Neural cell (in vitro differentiated cells): ENCODE data around the gene S100A5. TPM values are rescaled to one million over a fixed set of nuclear protein-coding genes. Genes with fewer than 3 reads are reported as not detected.

Experiments used
- H2AFZ ChIP-seq: fragments of 200-600, 300-800 bp; sonication (generic), shearing (Covaris generic); 2 replicates; pipeline ENCODE4 v1.6.0; 2014; ENCODE audit warnings: low read depth, mild to moderate bottlenecking, antibody characterized with exemption, low read length, moderate library complexity
- H3F3A ChIP-seq: fragments of 200-600 bp; shearing (Covaris generic); 2 replicates; pipeline ENCODE4 v1.6.1; 2016; ENCODE audit warnings: mild to moderate bottlenecking, moderate library complexity, mixed read lengths, antibody characterized with exemption, low read length; ENCODE audit not compliant: insufficient read depth, poor library complexity, severe bottlenecking
- H3K27ac ChIP-seq: fragments of 200-600, 300-800 bp; sonication (generic), shearing (Covaris generic); 2 replicates; pipeline ENCODE4 v1.5.1; 2014; ENCODE audit warnings: mild to moderate bottlenecking, low read length, moderate library complexity
- H3K27me3 ChIP-seq: fragments of 300-800, 200-600 bp; sonication (generic), shearing (Covaris generic); 2 replicates; pipeline ENCODE4 v1.6.0; 2014; ENCODE audit warnings: mild to moderate bottlenecking, low read depth, low read length, moderate library complexity; ENCODE audit not compliant: insufficient read depth
- H3K36me3 ChIP-seq: fragments of 300-800, 200-600 bp; sonication (generic), shearing (Covaris generic); 2 replicates; pipeline ENCODE4 v1.5.1; 2014; ENCODE audit warnings: mild to moderate bottlenecking, antibody characterized with exemption, low read length, moderate library complexity; ENCODE audit not compliant: insufficient read depth
- H3K4me2 ChIP-seq: fragments of 300-800, 200-600 bp; sonication (generic), shearing (Covaris generic); 2 replicates; pipeline ENCODE4 v1.6.0; 2014; ENCODE audit warnings: mild to moderate bottlenecking, low read length
- H3K4me3 ChIP-seq: fragments of 300-800, 200-600 bp; sonication (generic), shearing (Covaris generic); 2 replicates; pipeline ENCODE4 v1.5.1; 2014; ENCODE audit warnings: mild to moderate bottlenecking, low read length, moderate library complexity
- H3K79me2 ChIP-seq: fragments of 200-600 bp; shearing (Covaris generic); replicated peaks from 2 replicates; pipeline ENCODE4 v1.6.0; 2014; ENCODE audit warnings: mild to moderate bottlenecking, low read length, moderate library complexity; ENCODE audit not compliant: insufficient read depth
- H3K9ac ChIP-seq: fragments of 300-800, 200-600 bp; sonication (generic), shearing (Covaris generic); 2 replicates; pipeline ENCODE4 v1.6.1; 2016; ENCODE audit warnings: mild to moderate bottlenecking, low read length, mixed read lengths
- H3K9me2 ChIP-seq: fragments of 200-600 bp; shearing (Covaris generic); 2 replicates; pipeline ENCODE4 v1.6.1; 2016; ENCODE audit warnings: mild to moderate bottlenecking, low read length, mixed read lengths; ENCODE audit not compliant: insufficient read depth
- H3K9me3 ChIP-seq: fragments of 200-600, 300-800 bp; sonication (generic), shearing (Covaris generic); 2 replicates; pipeline ENCODE4 v1.6.1; 2016; ENCODE audit warnings: mild to moderate bottlenecking, mixed run types, low read length, moderate library complexity, mixed read lengths
- H4K20me1 ChIP-seq: fragments of 200-600 bp; shearing (Covaris generic); 2 replicates; pipeline ENCODE4 v1.6.1; 2016; ENCODE audit warnings: mild to moderate bottlenecking, mixed run types; ENCODE audit not compliant: insufficient read depth
- CTCF ChIP-seq: fragments of 450-650 bp; IDR thresholded peaks from 2 replicates; pipeline ENCODE4 v1.5.1; 2014; ENCODE audit warnings: antibody characterized with exemption, mild to moderate bottlenecking, moderate library complexity; ENCODE audit not compliant: poor library complexity, severe bottlenecking
- EP300 ChIP-seq: fragments of 450-650 bp; conservative IDR thresholded peaks from 2 replicates; pipeline ENCODE4 v1.6.1; 2014; ENCODE audit warnings: antibody characterized with exemption, mild to moderate bottlenecking, moderate library complexity; ENCODE audit not compliant: poor library complexity, severe bottlenecking
- EZH2 ChIP-seq: fragments of 200-600, 300-800 bp; shearing (Covaris generic), sonication (generic); IDR thresholded peaks from 2 replicates; pipeline ENCODE4 v1.6.1; 2014; ENCODE audit warnings: antibody characterized with exemption, low read length, borderline replicate concordance, mild to moderate bottlenecking; ENCODE audit not compliant: insufficient read depth, poor library complexity, severe bottlenecking
- MXI1 ChIP-seq: fragments of 450-650 bp; conservative IDR thresholded peaks from 2 replicates; pipeline ENCODE4 v1.6.1; 2014; ENCODE audit warnings: antibody characterized with exemption, mild to moderate bottlenecking; ENCODE audit not compliant: poor library complexity, severe bottlenecking
- POLR2AphosphoS5 ChIP-seq: IDR thresholded peaks from 2 replicates; pipeline ENCODE4 v1.6.1; 2012
- RAD21 ChIP-seq: fragments of 450-650 bp; conservative IDR thresholded peaks from 2 replicates; pipeline ENCODE4 v1.6.1; 2014; ENCODE audit warnings: antibody characterized with exemption, mild to moderate bottlenecking, moderate library complexity
- REST ChIP-seq: IDR thresholded peaks from 2 replicates; pipeline ENCODE4 v1.6.1; 2012; ENCODE audit warnings: borderline replicate concordance
- SMC3 ChIP-seq: fragments of 450-650 bp; conservative IDR thresholded peaks from 2 replicates; pipeline ENCODE4 v1.6.1; 2014; ENCODE audit warnings: antibody characterized with exemption, mild to moderate bottlenecking, moderate library complexity; ENCODE audit not compliant: poor library complexity
- TAF1 ChIP-seq: IDR thresholded peaks from 2 replicates; pipeline ENCODE4 v1.6.1; 2012; ENCODE audit warnings: low read depth
- polyA plus RNA-seq: library from polyadenylated mRNA; depleted of rRNA; stranded (reverse); fragments of >200 nt; gene quantifications from 2 replicates; pipeline ENCODE4 v1.2.3, GENCODE V29; 2014

Gene S100A5
- polyA plus RNA-seq, 1 donor from 2014 or later = not detected

GRCh38 chr1:153538315-153538821, 2.4 kb downstream of the S100A5 start:
- Histone ChIP-seq H3K4me3 (no peak overlapping the region), H3K79me2 (no peaks in the 10 kb centered on the region), H2AFZ (no peak overlapping the region), H3K9ac (no peak overlapping the region), H3K9me3 (no peaks in the 10 kb centered on the region), H4K20me1 (no peaks in the 10 kb centered on the region), H3K4me2 (no peak overlapping the region), H3K9me2 (no peaks in the 10 kb centered on the region), H3F3A (no peaks in the 10 kb centered on the region), H3K27me3 (peaks cover 5% of the 10 kb centered on the region), H3K36me3 (no peaks in the 10 kb centered on the region), H3K27ac (no peak overlapping the region)
- TF ChIP-seq TAF1 (no peak), CTCF (no peak), POLR2AphosphoS5 (no peak), EZH2 (no peak), SMC3 (no peak), REST (no peak), EP300 (no peak), MXI1 (no peak), RAD21 (no peak)

- H3K4me2 ChIP-seq = no peak overlapping the region
- H2AFZ ChIP-seq = no peak overlapping the region
- H3K27ac ChIP-seq = no peak overlapping the region
- H3K4me3 ChIP-seq = no peak overlapping the region
- H3K79me2 ChIP-seq = no peaks in the 10 kb centered on the region
- peaks cover 5% of the 10 kb centered on the region for H3K27me3 ChIP-seq
- H3K9me3 ChIP-seq = no peaks in the 10 kb centered on the region
- no peaks in the 10 kb centered on the region for H4K20me1 ChIP-seq
- H3K9ac ChIP-seq = no peak overlapping the region
- H3F3A ChIP-seq = no peaks in the 10 kb centered on the region
- H3K9me2 ChIP-seq = no peaks in the 10 kb centered on the region
- H3K36me3 ChIP-seq = no peaks in the 10 kb centered on the region
- TF ChIP-seq REST = no peak
- no peak for TF ChIP-seq TAF1
- no peak for TF ChIP-seq POLR2AphosphoS5
- no peak for TF ChIP-seq EZH2
- TF ChIP-seq EP300 = no peak
- TF ChIP-seq RAD21 = no peak
- no peak for TF ChIP-seq MXI1
- no peak for TF ChIP-seq SMC3
- TF ChIP-seq CTCF = no peak
Measured at GRCh38 chr1:153537376-153537730, 3.4 kb downstream of the S100A5 start.
